ENCODE results near the gene GGT1.
A peak's percentile ranks its signal among the peaks of the same experiment; 100 is the strongest.
"Not testable (repeated sequence)": the region's sequence is repeated elsewhere in the genome, so short reads cannot be mapped to it uniquely, and the experiment has no call there.

The GGT1 gene

DNA sequence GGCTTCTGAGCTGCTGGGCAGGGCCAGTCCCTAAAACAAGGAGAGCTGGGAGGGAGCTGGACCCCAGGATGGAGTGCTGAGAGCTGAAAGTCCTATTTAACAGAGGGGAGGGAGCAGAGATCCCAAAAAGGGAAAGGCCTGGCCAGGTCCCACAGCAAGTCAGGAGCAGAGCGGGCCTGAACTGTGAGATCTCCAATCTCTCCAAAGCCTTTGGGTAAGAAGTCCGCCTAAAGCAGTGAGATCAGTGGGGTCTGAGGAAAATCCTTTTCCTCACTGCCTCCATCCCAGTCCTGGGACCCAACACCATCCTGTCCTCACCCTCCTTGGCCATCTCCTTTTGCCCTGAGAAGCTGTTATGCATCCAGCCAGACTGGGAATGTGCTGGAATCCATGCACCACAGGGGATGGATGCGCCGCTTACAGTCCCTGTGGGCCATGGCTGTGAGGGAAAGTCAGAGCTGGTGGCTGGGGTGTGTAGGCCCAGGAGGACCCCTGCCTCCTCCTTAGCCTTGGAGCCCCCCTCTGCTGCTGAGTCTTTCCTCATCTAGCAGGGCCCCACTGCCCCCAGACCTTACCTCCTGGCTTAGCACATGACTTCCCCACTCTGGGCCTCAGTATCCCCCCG lies 18.7 kb upstream of the GGT1 start:
- DNase-seq (ENCODE audit: low read depth in 2 of 2): no peak

- no peak for DNase-seq (ENCODE audit: low read depth in 2 of 2)
These were observed 18.1 kb upstream of the GGT1 start for GRCh38 chr22:24584871-24585411.

DNA sequence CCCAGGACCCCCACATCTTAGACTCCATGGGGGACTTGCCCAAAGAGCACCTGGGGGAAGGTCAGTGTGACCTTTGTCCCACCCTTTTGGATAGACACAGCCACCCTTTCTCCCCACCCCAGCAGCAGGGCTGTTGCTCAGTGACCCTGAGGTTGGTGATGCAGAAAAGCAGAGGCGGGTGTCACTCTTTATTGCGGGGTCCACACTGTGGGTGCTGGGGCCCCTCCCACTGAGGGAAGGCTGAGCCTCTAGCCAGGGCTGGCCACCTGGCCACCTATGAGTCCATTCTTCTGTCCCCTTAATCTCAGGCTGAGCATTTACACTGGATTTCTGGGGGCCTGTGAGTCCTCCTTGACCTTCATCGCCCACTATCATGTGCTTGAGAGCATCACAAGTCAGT lies 17.5 kb upstream of the GGT1 start:
- DNase-seq (ENCODE audit: low read depth in 2 of 2): no peak

- DNase-seq (ENCODE audit: low read depth in 2 of 2): no peak
These were observed 17.0 kb upstream of the GGT1 start for GRCh38 chr22:24585927-24586546.

DNA sequence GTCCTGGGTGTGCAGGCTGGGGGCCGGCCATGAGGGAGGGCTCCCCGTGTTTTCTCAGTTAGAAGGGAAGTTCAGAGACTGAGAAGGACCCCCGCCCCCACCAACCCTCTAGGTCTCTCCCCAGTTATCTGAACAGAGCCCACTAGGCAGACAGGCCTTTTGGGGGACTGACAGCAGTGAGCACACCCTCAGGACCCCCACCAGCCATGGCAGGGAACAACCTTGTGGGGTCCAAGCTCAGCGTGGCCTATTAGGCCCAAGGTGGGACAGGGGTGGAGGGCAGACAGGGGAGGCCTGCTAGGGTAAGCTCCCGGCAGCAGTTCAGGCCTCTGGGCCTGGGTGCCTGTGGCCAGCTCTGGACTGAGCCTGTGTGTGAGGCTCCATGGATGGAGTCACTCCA lies 15.7 kb upstream of the GGT1 start:
- no peak for DNase-seq (ENCODE audit: low read depth in 2 of 2)

- no peak for DNase-seq (ENCODE audit: low read depth in 2 of 2)
These were observed 15.0 kb upstream of the GGT1 start for GRCh38 chr22:24587948-24588347.

DNA sequence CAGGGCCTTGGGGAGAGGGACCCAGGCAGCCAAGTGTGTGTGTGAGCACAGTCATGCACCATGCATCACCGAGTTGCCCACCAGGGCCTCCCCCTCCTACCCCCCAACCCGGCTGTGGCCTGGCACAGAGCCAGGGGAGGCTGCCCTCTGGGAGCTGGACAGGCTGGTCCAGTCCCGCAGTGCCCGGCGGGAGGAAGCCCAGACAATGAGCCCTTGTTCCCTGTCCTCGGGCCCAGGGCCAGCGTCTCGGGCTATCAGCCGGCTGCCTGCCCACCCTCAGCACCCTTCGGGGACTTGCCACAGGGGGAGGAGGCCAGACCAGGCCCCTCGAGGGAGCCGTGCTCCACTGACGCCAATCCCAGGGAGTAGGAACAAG lies 14.6 kb upstream of the GGT1 start:
- DNase-seq (ENCODE audit: low read depth in 2 of 2): no peak

DNA sequence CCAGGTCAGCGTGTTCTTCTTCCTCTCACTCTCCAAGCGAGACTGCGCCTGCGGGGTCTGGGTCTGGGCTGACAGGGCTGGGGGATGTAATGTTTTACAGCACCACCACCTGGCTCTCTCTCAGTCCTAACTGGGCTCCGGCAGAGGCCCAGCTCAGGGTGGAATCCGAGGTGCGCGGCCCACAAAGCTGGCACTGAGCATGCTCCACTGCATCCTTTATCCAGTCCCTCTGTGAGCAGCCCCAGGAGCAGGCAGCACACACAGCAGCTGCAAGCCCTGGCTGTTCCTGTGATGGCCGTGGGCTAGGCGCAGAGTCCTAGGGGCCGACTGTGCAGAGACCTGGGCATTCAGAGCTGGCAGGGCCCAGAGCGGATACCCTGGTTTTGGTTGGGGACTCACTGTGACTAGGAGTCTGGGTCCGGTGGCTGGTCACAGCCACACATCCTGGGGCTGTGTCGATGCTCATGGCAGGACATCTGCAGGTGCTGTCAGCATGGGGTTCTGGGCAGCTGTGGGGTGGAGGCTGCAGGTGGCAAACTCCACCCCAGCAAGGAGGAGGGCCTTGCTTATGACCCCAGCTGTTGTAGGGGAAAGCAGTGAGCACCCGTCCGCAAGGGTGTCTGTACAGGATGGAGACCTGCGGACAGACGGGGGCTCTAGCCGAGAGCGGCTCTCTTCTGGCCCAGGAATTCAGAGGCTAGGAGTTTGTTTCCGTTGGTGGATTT lies 14.1 kb upstream of the GGT1 start:
- no peak for DNase-seq (ENCODE audit: low read depth in 2 of 2)

- no peak for DNase-seq (ENCODE audit: low read depth in 2 of 2)
These were observed 13.4 kb upstream of the GGT1 start for GRCh38 chr22:24589518-24590030.

DNA sequence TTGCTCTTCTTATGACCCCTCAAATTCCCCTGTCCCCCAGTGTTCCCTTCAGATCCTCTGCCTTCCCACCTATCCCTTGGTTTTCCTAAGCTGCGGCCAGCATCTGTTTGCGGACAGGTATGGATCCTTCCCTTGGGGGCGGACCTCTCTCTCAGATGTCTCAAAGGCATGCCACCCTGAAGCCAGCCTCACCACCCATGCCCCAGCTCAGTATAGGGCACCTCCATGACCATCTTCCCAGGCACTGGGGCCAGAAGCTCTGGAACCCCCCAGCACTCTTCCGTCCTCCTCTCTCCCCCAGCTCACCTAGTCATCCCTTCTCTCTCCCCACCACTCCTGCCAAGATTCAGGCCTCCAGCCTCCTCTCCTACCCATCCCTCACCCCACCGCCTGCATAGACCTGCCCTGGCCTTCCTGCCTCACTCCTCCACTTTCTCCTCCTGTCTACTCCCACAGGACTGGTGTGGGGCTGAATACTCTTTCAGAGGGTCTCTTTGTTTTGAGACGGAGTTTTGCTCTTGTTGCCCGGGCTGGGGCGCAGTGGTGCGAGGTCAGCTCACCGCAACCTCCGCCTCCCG lies 12.3 kb upstream of the GGT1 start:
- DNase-seq (ENCODE audit: low read depth in 2 of 2): no peak

GRCh38 chr22:24591286-24591830 lies 11.6 kb upstream of the GGT1 start:
- DNase-seq (ENCODE audit: low read depth in 2 of 2): no peak

DNA sequence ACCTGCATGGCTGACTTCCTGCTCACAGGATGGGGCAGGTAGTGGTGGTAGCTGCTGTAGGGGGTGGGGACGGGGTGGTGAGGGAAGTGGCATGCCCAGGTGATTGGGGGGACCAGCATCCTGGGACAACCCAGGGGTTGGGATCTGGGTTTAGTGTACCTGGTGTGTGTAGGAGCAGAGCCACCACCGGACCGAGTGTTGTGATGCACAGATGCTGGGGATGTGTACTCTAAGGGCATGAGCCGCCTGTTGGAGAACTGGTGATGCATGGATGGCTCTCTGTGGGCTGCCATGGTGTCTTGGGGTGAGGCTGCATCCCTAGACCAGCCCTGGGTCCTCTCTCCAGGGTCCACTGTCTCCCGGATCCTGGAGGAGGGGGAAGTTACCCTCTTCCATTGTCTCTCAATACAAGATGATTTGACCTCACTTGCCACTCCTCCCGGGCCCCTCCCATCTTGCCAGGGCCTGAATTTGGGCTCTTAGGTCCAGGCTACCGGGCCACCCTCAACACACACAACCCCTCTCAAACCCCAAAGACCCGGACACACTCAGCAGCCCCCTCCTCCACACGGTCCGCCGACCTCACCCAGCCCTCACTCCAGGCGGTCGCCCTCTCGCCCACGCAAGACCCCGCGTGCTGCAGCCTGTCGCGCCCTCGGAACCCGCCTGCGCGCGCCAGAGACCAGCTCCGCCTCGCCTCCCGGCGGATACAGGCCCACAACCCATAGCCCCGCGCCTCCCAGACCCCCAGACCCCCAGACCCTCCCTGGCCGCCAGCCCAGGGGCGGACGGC lies 10.7 kb upstream of the GGT1 start:
- no peak for DNase-seq (ENCODE audit: low read depth in 2 of 2)

DNA sequence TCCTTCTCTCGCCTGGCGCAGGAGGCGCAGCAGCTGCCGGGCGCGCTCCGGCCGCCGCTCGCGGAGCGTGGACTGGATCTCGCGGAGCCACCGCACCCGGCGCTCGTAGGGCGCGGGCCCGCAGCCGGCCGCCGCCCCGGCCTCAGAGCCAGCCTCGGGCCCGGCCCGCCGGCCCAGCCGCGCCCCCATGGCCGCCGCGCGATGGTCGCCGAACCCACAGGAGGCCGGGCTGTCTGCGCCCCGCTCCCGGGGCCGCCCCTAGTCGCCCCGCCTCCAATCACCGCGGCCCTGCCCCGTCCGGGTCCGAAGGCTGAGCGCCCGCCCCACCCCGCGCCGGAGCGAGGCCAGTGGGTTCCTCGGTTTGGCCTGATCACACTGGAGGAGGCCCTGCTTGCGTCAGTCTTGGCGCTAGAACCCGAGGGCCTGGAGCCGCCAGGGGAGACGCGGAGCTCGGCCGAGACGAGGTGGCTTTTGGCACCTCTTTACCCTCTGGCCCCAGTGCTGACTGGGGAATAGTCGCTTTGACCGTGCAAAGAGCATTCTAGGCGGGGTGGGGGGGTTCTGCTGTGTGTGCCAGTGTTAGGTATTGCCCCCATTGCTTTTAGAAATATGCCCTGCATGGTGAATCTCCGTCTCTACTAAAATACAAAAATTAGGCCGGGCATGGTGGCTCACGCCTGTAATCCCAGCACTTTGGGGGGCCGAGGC lies 10.0 kb upstream of the GGT1 start, which contains the start of gene LRRC75B:
Gene LRRC75B (minus strand): TSS at position 223 of the 708 bp plus-strand sequence. CDS start 34 bp downstream, at position 189.
- DNase-seq (ENCODE audit: low read depth in 2 of 2): peak; percentile 44 to 51

DNA sequence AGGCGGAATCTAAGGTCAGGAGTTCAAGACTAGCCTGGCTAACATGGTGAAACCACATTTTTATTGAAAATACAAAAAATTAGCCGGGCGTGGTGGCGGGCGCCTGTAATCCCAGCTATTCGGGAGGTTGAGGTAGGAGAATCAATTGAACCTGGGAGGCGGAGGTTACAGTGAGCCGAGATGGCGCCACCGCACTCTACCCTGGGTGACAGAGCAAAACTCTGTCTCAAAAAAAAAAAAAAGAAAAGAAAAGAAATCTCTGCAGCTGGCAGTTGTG lies 9.5 kb upstream of the GGT1 start:
- not testable (repeated sequence) for DNase-seq (ENCODE audit: low read depth in 2 of 2)

DNA sequence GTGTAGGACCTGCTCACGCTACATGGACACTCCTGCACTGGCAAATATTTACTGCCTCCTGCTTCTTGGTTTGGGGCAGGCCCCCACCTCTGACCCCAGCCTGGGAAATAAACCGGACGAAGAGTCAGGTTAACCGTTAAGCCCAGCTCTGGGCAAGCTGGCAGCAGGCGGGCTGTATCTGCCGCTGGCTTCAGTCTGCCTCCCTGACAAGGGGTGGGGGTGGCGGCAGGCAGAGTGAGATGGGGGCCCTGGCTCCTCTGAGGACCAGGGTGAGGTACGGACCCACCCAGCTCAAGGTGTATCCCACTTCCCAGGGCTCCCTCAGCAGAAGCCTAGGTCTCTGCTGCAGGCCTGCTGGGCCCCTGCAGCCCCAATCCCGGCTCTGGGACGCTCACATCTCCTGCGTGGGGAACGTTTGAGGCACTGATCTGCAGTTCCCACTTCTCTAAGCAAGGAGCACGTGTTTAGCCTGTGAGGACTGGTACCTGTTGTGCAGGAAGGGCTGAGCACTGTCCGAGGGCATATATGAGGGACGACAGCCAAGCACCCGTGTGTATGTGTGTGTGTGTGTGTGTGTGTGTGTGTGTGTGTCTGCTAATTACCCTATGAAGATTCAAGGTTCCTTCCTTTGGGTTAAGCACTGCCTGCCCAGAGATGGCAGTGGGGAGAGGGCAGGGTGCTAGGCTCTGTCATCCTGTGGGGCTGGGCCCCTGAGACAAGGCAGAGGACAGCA lies 9.0 kb upstream of the GGT1 start:
- DNase-seq (ENCODE audit: low read depth in 2 of 2): no peak

GRCh38 chr22:24594569-24595120 lies 8.3 kb upstream of the GGT1 start:
- no peak for DNase-seq (ENCODE audit: low read depth in 2 of 2)

DNA sequence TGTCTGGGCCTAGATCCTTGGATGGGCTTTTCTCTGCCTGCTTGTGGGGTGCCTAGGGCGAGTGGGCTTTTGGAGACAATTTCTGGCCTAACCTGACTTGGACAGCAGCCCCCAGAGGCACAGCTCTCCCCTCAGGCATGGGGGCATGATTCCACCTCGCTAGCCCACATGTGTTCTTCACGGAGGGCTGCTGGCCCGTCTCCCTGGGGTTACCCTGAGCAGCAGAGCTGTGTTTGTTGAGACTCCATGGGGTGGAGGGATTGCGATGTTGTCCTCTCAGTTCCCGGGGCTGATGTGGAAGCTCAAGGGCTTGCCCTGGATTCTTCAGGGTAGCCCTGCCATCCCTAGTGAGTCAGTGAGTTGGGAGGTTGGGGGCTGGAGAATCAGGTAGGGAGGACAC lies 7.8 kb upstream of the GGT1 start:
- no peak for DNase-seq (ENCODE audit: low read depth in 2 of 2)

GRCh38 chr22:24595863-24596262 lies 7.1 kb upstream of the GGT1 start:
- DNase-seq (ENCODE audit: low read depth in 2 of 2): no peak

DNA sequence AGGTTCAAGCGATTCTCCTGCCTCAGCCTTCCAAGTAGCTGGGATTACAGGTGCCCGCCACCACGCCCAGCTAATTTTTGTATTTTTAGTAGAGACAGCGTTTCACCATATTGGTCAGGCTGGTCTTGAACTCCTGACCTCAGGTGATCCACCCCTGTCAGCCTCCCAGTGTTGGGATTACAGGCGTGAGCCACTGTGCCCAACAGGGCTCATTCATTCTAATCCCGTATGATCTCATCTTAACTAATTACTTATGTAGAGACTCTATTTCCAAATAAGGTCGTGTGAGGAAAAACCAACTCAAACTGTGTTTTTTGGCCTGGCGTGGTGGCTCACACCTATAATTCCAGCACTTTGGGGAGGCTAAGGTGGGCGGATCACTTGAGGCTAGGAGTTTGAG lies 5.9 kb upstream of the GGT1 start:
- not testable (repeated sequence) for DNase-seq (ENCODE audit: low read depth in 2 of 2)

GRCh38 chr22:24599514-24599913 lies 3.5 kb upstream of the GGT1 start:
- DNase-seq (ENCODE audit: low read depth in 2 of 2): no peak

All from stimulated activated CD8-positive, alpha-beta memory T cell treated with anti-CD3 and anti-CD28 coated beads, Interleukin-2, amount 100 ng/mL, for 48 hours (primary cell).